K562 (cell line): Measurements from ENCODE around the gene ARPC1A. TPM values are rescaled to one million over a fixed set of nuclear protein-coding genes. Genes with fewer than 3 reads are reported as not detected.

ENCODE experiments used
- DEAF1 ChIP-seq: fragments of 450-650 bp; formaldehyde crosslinking; IDR thresholded peaks from 2 replicates; pipeline ENCODE4 v1.4.0; 2020; ENCODE audit warnings: mild to moderate bottlenecking, moderate library complexity
- ETV6 ChIP-seq, 3 experiments: fragments of 150-350 bp in 1 of 3; sonication (generic) in 1 of 3; formaldehyde crosslinking in 1 of 3; IDR thresholded peaks; 2 replicates each; pipeline versions ENCODE4 v1.6.1 to v1.8.0; 2014 to 2022; ENCODE audit warnings: borderline replicate concordance in 2 of 3, low read depth in 2 of 3, antibody characterized with exemption in 1 of 3, low read length in 1 of 3, mild to moderate bottlenecking in 1 of 3, missing genetic modification reagents in 1 of 3
- KAT7 ChIP-seq: sonication (generic); formaldehyde crosslinking; IDR thresholded peaks from 2 replicates; pipeline ENCODE4 v1.8.0; 2022; ENCODE audit warnings: missing genetic modification reagents, mild to moderate bottlenecking, borderline replicate concordance
- NCOA1 ChIP-seq: fragments of 450-650 bp; IDR thresholded peaks from 2 replicates; pipeline ENCODE4 v1.6.1; 2016; ENCODE audit warnings: low read depth
- POLR2A ChIP-seq: fragments of 450-650 bp; conservative IDR thresholded peaks from 2 replicates; pipeline ENCODE4 v1.6.1; 2016
- POLR2B ChIP-seq: fragments of 450-650 bp; IDR thresholded peaks from 2 replicates; pipeline ENCODE4 v1.6.1; 2018; ENCODE audit warnings: low read depth; ENCODE audit not compliant: partially characterized antibody
- POLR2G ChIP-seq: fragments of 200-400 bp; formaldehyde crosslinking; IDR thresholded peaks from 2 replicates; pipeline ENCODE4 v1.6.1; 2017; ENCODE audit warnings: low read depth, mild to moderate bottlenecking, antibody characterized with exemption, low read length, moderate library complexity
- ZBED1 ChIP-seq: IDR thresholded peaks from 2 replicates; pipeline ENCODE4 v1.6.1; 2014
- ZNF212 ChIP-seq: fragments of 450-650 bp; formaldehyde crosslinking; IDR thresholded peaks from 2 replicates; pipeline ENCODE4 v1.4.0; 2020; ENCODE audit warnings: mild to moderate bottlenecking
- ZNF217 ChIP-seq: sonication (generic); formaldehyde crosslinking; IDR thresholded peaks from 2 replicates; pipeline ENCODE4 v1.8.0; 2022; ENCODE audit warnings: mild to moderate bottlenecking, missing genetic modification reagents
- polyA plus RNA-seq, 8 experiments: library from polyadenylated mRNA; depleted of rRNA in 4 of 8; stranded (reverse) in 5 of 8; unstranded in 3 of 8; fragments of >200 nt; fragmentation: Nextera tagmentation in 2 of 8; fragmentation: Illumina TruSeq in 1 of 8; extraction: Ambion mirVana in 2 of 8; extraction: Trizol in 1 of 8; gene quantifications; 2 replicates each; pipeline versions ENCODE4 v1.2.1 to v1.2.3, GENCODE V29; 2011 to 2014; ENCODE audit warnings: inconsistent platforms in 1 of 8, missing spikeins in 1 of 8
- total RNA-seq, 7 experiments: library from RNA; depleted of rRNA in 6 of 7; stranded (reverse); fragments of >200 nt in 6 of 7; fragmentation: Illumina TruSeq in 2 of 7; extraction: Trizol in 2 of 7; gene quantifications; 2 replicates each; pipeline versions ENCODE4 v1.2.1 to v1.2.3, GENCODE V29; 2011 to 2021; ENCODE audit warnings: low replicate concordance in 1 of 7
- TF ChIP-seq, protein P1 (sequence below), 3 experiments: fragments of 200-800 bp in 1 of 3; fragments of 250-450 bp in 1 of 3; fragments of 450-650 bp in 1 of 3; sonication (Bioruptor Pico) in 1 of 3; sonication (Bioruptor generic) in 1 of 3; formaldehyde crosslinking in 1 of 3; IDR thresholded peaks; 2 replicates each; pipeline versions ENCODE4 v1.6.1 to v1.8.0; 2016 to 2022; ENCODE audit warnings: mild to moderate bottlenecking in 2 of 3, missing genetic modification characterization in 2 of 3, missing compliant biosample characterization in 1 of 3, moderate library complexity in 1 of 3

ARPC1A gene
- total and polyA plus RNA-seq, 9 of the 15 experiments (the other 6 are each of a cell fraction or from before 2014, with no cell fraction given): 39.5 to 151 (median 86.1) TPM

- TF ChIP-seq, protein P1, sequence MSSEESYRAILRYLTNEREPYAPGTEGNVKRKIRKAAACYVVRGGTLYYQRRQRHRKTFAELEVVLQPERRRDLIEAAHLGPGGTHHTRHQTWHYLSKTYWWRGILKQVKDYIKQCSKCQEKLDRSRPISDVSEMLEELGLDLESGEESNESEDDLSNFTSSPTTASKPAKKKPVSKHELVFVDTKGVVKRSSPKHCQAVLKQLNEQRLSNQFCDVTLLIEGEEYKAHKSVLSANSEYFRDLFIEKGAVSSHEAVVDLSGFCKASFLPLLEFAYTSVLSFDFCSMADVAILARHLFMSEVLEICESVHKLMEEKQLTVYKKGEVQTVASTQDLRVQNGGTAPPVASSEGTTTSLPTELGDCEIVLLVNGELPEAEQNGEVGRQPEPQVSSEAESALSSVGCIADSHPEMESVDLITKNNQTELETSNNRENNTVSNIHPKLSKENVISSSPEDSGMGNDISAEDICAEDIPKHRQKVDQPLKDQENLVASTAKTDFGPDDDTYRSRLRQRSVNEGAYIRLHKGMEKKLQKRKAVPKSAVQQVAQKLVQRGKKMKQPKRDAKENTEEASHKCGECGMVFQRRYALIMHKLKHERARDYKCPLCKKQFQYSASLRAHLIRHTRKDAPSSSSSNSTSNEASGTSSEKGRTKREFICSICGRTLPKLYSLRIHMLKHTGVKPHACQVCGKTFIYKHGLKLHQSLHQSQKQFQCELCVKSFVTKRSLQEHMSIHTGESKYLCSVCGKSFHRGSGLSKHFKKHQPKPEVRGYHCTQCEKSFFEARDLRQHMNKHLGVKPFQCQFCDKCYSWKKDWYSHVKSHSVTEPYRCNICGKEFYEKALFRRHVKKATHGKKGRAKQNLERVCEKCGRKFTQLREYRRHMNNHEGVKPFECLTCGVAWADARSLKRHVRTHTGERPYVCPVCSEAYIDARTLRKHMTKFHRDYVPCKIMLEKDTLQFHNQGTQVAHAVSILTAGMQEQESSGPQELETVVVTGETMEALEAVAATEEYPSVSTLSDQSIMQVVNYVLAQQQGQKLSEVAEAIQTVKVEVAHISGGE (CRISPR knock-in tag; IDR thresholded peaks at IDR 0.05): no peak
- peak; percentile 75 for TF ChIP-seq POLR2G
- TF ChIP-seq ETV6 (IDR thresholded peaks at IDR 0.05; ENCODE audit: borderline replicate concordance in 1 of 2, low read depth in 2 of 2, low read length in 1 of 2): no peak
- no peak for TF ChIP-seq ETV6 (CRISPR knock-in tag; IDR thresholded peaks at IDR 0.05; ENCODE audit: borderline replicate concordance)
- 0 out of 2 replicates have a peak, but pooled peaks have one; percentile 11 for TF ChIP-seq ZBED1
- peak; percentile 71 for TF ChIP-seq POLR2A
- TF ChIP-seq ZNF217 (CRISPR knock-in tag): no peak
- TF ChIP-seq KAT7: no peak
- no peak for TF ChIP-seq NCOA1
- TF ChIP-seq POLR2B: peak; percentile 10
- no peak for TF ChIP-seq ZNF212 (CRISPR knock-in tag)
- no peak for TF ChIP-seq DEAF1 (CRISPR knock-in tag)
- TF ChIP-seq, all 486 proteins: peak for 9
These were observed 71.7 kb downstream of the ARPC1A start (continued) for GRCh38 chr7:99397297-99397983.
